Middle frontal gyrus (tissue), 1 donor: ENCODE data around the gene XRCC6.
"Not testable (repeated sequence)": the region's sequence is repeated elsewhere in the genome, so short reads cannot be mapped to it uniquely, and the experiment has no call there.

Source experiments
- DNase-seq: peaks from one replicate; pipeline ENCODE4 v3.0.0-alpha.2; 2015; ENCODE audit warnings: low spot score; ENCODE audit errors: extremely low spot score

XRCC6 gene

DNA sequence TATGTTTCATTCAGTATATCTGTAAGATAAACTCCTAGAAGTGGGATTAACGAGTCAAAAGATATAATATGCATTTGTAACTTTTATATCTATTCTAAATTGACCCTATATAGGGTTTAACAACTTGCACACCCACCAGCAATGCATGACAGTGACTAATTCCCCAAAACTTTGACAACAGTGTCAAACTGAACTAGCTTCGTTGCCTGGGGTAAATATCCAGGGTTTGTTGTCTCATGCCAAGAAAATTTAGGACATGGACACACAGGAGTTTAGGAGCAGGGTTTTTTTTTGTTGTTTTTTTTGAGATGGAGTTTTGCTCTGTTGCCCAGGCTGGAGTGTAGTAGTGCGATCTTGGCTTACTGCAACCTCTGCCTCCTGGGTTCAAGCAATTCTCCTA is 62.5 kb downstream of the XRCC6 start:
- DNase-seq: no peak

DNA sequence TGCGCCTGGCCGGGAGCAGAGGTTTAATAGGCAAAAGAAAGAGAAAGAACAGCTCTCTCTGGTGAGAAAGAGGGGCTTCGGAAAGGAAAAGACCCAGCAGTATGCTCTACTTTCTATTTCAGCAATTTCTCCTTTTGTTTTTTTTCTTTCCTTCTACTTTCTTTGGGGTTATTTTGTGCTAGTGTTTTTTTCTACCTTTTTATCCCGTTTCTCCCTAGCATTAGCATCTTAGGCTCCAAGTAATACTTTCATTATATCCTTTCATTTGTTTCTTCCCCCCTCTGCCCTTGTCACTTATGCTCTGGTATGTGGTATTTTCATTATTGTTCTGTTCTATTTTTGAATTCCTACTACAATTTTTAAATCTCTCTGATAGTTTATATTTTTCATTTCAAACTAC is 63.1 kb downstream of the XRCC6 start:
- no peak for DNase-seq

DNA sequence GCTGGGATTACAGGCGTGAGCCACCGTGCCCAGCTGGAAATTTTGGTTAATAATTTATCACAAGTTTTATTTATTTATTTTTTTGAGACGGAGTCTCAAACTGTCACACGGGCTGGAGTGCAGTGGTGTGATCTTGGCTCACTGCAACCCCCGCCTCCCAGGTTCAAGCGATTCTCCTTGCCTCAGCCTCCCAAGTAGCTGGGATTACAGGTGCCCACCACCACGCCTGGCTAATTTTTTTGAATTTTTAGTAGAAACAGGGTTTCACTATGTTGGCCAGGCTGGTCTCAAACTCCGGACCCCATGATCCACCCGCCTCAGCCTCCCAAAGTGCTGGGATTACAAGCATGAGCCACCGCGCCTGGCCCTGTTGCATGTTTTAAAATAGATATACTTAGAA is 65.8 kb downstream of the XRCC6 start:
- DNase-seq: not testable (repeated sequence)

DNA sequence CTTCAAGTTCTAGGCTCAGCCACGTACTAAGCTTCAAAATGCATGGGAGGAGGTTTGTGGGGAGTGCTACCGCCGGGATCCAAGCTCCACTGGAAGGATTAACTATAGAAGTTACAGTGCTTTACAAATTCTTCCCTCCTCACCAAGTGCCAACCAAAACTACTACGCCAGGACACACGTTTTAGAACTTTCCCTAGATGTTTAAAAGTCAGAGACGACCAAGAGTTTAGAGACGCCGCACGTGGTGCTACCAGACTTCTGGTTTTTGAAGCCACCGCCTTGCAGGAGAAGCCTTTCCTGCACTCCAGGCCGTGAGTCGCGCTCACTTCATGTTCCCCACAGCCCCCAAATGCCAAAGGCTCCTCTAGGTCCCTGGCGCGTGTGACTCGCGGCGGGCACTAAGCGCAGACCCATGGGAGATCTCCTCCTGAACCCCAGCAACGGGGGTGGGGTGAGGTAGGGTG is 66.8 kb downstream of the XRCC6 start:
- DNase-seq: no peak

DNA sequence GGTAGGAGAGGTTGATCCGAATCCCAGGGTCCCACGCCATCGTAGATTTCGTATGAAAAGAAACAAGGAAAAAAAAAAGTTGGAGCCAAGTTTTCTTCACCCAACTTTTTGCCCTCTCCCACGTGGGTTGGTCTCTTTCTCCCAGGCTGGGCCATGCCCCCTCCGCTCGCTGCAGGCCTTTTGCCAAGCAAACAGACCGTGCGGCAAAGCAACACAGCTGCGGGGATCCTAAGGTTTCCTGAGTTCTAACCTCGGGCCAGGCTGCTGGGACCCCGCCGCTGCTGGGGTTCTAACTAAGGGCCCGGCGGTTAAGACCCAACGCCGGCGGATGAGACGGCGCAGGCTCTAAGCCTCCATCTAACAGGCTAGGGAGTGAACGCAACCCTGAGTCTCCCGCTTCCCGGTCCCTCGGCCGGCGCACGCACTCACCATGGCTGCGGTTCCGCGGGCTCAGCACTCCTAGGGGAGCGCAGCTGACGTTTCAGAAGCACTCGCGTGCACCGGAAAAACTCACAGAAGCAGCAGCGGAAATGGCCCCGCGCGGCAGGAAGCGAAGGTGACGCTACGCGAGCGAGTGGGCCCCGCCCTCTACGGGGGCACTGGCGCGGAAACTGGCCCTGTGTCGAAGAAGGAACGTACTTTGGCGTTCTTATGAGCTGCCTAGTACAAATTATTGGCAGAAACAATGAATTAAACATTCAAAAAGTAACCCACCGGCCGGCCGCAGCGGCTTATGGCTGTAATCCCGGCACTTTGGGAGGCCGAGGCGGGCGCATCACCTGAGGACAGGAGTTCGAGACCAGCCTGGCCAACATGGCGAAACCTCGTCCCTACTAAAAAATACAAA is 67.5 kb downstream of the XRCC6 start, which contains the start of gene SNU13:
Gene SNU13 (minus strand): TSS at position 503 of the 847 bp plus-strand sequence. CDS start 71 bp downstream, at position 432.
- DNase-seq: peak; percentile 88

DNA sequence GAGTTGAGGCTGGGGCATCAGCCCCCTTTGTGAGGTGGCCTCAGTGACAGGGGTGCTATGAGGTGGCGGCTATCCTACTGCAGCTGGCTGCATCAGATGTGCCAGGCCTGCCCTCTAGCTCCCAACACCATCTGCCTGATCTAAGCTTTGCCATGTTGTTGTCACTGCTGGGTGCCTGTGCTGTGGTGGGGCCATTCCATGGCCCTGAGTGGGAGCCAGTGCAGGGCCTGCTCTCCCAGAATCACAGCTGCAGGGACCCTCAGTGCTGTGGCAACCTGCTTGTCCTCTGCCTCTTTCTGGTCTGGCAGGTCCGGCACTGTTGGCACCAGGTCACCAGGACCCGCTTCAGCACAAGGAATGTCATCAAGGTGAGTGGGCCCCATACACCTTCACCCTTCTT is 69.4 kb downstream of the XRCC6 start:
- no peak for DNase-seq

DNA sequence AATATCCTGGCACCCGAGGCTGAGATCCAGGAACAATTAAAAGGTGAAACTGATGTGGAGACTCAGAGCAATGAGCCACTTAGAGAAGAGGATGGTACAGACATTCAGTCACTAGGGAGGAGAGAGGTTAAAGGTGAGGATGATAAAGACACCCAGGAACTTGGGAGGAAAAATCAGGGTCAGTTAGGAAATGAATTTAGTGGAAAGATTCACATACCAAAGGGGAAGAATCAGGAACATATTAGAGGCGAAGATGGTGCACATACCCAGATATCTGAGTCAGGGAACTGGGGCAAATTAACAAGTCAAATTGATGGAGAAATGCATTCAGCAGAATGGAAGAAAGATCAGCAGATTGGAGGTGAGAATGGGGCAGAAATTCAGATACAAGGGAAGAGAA is 74.1 kb downstream of the XRCC6 start:
- no peak for DNase-seq

DNA sequence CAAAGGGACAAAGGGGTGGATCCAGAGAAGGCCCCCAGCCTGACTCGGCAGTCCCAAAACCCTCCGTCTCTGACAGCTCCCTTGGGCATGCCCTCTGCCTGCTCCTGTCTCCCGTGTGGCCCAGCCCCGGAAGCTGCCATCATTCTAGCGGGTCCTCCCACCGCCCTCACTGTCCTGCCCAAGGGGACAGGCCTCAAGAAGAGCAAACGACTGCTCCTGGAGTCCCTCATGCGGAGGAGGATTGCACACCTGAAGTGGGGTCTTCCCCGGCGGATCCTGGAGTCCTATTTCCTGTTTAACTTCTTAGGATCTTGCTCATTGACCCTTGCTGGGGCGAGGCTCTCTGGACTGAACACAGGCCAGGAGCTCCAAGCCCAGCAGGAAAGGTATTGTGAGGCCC is 75.6 kb downstream of the XRCC6 start:
- DNase-seq: no peak

DNA sequence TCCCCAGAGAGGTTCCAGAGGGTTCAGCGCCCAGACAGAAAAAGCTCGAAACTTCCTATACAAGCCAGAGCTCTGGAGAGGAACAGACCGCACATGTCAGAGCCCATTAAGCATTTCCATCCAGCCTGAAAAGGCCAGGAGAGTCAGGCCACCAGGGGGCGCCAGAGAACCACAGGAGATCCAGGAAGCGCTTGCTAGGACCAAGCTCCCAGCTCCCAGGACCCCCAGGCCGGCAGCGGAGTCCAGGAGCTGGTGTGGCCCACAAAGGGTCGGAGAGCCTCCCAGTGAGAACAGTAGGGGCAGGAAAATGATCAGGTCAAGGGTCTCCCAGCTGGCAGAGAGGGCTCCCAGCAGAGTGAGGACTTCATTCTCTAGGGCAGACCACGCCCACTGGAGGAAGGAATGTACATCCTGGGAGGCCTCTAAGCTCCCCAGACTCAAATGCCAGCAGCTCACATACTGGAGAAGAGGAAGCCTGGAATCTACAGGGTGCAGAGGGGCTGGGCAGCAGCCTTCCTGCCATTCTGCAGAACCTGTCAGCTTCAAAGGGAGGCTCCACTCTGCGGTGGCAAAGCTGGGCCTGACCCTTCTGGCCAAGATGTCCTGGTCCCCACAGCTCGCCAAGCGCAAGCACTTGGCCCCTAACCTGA is 76.2 kb downstream of the XRCC6 start:
- DNase-seq: peak; percentile 84

DNA sequence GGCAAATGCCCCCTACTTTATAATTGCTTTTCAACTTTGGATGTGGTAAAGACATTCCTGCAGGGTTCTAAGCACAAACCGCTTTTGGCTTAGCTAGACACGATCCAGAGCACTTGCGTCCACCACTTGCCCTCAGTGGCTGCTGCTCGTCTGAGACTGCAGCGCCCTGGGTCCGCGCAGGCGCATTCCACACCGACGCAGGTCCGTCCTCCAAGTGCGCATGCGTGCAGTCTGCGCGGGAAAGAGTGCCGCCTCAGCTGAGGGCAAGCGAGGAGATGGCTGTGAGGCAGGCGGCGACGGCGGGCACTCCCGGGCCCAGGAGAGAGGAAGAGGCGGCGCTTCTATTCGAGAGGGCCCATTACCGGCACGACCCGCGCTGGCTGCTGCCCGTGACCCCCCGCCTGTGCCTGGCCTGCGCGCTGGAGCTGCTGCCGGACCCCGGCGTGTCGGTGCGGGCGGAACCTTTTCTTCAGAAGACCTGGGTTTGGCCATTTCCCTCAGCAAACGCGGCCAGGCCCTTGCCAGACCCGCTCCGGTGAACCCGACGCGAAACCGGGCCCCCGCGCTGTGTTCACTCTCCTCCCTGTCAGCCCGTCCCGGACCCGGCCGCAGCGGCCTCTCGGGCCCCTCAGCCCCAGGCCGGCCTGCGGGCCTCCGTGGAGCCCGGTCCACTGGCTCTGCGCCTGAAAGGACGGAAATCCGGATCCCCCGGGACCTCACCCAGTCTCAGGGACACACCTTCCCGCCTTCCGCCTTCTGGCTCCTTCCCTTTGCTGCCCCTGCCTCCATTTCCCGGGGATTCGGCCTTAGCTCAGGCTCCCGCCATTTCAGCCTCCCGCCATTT is 78.4 kb downstream of the XRCC6 start, which contains the start of gene MEI1:
Gene MEI1 (plus strand): TSS at position 240 of the 844 bp plus-strand sequence. CDS start 36 bp downstream, at position 276.
- DNase-seq: peak; percentile 82

DNA sequence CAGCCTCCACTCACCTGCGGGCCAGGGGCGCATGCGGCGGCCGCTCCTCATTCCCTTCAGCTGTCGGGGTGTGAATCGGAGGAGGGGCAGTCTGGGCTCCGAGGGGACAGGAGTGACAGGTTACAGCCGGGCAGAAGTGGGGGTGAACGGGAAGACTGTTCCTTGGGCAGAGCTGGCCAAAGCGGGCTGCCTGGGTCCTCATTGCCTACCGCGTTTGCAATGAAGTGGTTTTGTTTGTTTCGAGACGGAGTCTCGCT is 78.9 kb downstream of the XRCC6 start:
- no peak for DNase-seq

DNA sequence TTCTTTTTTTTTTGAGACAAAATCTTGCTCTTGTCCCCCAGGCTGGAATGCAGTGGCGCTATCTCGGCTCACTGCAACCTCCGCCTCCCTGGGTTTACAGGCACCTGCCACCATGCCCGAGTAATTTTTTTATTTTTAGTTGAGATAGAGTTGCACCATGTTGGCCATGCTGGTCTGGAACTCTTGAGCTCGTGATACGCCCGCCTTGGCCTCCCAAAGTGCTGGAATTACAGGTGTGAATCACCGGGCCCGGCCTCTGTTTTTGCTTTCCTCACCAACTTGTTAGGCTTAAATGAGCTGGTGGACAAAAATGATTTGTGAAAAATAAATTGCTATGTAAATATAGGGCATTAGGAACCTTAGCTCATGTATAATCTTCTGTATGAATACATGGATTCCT is 81.7 kb downstream of the XRCC6 start:
- no peak for DNase-seq

DNA sequence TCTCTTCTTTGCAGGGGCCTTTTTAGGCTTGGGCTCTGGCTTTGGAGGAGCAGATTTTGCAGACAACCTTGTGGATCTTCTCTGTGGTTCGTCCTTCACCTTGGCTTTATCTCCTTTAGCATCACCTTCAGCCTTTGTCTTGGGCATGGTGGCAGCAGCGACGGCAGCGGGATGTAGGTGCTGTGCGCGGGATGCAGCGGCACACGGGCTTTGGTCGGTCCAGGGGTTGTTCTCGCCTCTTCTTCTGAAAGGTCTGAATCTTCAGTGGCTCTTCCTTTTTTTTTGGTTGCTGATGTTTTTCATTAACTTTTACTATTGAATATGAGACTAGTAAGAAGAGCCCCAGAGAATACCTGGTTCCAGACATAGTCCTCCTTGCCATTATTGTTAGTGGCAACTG is 88.2 kb downstream of the XRCC6 start:
- no peak for DNase-seq

DNA sequence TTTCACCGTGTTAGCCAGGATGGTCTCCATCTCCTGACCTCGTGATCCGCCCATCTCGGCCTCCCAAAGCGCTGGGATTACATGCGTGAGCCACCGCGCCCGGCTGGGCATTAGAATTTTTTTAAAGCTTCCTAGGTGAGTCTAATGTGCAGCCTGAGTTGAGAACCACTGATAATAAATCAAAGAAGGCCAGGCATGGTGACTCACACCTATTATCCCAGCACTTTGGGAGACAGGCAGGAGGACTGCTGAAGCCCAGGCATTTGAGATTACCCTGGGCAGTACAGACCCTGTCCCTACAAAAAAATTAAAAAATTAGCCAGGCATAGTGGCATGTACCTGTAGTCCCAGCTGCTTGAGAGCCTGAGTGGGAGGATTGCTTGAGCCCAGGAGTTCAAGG is 91.9 kb downstream of the XRCC6 start:
- DNase-seq: no peak
